ENCODE measurements around the gene SIGLEC1.

DNA sequence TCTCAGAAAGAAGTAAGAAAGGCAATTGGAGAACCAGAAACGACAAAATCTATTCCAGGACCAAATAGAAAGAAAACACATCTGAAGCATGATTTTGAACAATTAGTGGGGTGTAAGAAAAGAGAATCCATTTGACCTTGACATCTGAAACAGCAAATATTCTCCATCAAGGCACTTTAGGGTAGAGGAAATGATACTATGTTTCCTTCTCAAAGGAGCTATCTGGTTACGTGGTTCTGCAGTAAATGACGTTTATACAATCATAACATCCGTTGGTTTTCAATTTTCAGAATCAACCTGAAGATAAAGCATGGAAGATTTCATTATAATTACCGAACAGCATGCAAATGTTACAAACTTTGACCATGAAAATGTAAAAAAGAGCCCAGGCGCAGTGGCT is 8.2 kb upstream of the SIGLEC1 start:
- TF ChIP-seq SMC3 (IDR thresholded peaks at IDR 0.05; ENCODE audit: low read depth, low read length): no peak
- TF ChIP-seq, protein P1, sequence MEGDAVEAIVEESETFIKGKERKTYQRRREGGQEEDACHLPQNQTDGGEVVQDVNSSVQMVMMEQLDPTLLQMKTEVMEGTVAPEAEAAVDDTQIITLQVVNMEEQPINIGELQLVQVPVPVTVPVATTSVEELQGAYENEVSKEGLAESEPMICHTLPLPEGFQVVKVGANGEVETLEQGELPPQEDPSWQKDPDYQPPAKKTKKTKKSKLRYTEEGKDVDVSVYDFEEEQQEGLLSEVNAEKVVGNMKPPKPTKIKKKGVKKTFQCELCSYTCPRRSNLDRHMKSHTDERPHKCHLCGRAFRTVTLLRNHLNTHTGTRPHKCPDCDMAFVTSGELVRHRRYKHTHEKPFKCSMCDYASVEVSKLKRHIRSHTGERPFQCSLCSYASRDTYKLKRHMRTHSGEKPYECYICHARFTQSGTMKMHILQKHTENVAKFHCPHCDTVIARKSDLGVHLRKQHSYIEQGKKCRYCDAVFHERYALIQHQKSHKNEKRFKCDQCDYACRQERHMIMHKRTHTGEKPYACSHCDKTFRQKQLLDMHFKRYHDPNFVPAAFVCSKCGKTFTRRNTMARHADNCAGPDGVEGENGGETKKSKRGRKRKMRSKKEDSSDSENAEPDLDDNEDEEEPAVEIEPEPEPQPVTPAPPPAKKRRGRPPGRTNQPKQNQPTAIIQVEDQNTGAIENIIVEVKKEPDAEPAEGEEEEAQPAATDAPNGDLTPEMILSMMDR (conservative IDR thresholded peaks at IDR 0.05; ENCODE audit: low read depth, low read length): no peak
- TF ChIP-seq POLR2A (IDR thresholded peaks at IDR 0.05; ENCODE audit: low read depth, low read length): no peak
- TF ChIP-seq CHD1 (IDR thresholded peaks at IDR 0.05; ENCODE audit: low read depth, low read length): no peak
- TF ChIP-seq CEBPB (IDR thresholded peaks at IDR 0.05; ENCODE audit: low read depth, low read length): no peak
- TF ChIP-seq BHLHE40 (IDR thresholded peaks at IDR 0.05; ENCODE audit: low read depth, low read length): no peak
- TF ChIP-seq MXI1 (IDR thresholded peaks at IDR 0.05; ENCODE audit: borderline replicate concordance, low read depth, low read length): no peak
- TF ChIP-seq, protein P2, sequence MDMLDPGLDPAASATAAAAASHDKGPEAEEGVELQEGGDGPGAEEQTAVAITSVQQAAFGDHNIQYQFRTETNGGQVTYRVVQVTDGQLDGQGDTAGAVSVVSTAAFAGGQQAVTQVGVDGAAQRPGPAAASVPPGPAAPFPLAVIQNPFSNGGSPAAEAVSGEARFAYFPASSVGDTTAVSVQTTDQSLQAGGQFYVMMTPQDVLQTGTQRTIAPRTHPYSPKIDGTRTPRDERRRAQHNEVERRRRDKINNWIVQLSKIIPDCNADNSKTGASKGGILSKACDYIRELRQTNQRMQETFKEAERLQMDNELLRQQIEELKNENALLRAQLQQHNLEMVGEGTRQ (IDR thresholded peaks at IDR 0.05; ENCODE audit: low read depth, low read length): no peak
- TF ChIP-seq RCOR1 (IDR thresholded peaks at IDR 0.05; ENCODE audit: insufficient replicate concordance, low read length): no peak

Measured in IMR-90 (cell line).